ENCODE data around the gene KRI1. TPM values are rescaled to one million over a fixed set of nuclear protein-coding genes. Genes with fewer than 3 reads are reported as not detected.

The KRI1 gene
- total RNA-seq, 1 donor from 2014 or later = 10.4 TPM

DNA sequence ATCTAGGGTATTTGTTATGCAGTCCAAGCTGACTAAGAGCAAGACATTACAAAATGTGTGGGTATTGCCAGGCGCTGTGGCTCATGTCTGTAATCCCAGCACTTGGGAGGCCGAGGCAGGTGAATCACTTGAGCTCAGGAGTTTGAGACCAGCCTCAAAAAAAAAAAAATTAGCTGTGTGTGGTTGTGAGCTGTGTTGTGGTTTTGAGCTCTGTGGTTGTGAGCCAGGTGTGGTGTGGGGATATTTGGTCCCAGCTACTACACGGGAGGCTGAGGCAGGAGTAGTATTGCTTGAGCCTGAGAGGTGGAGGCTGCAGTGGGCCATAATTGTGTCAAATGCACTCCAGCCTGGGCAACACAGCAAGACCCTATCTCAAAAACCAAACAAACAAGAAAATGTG, 57.1 kb downstream of the KRI1 start:
- ATAC-seq (ENCODE audit: poor library complexity) (no peak), DNase-seq (no peak)
- intact Hi-C loops (cut with DNase I) = no loop called here

DNA sequence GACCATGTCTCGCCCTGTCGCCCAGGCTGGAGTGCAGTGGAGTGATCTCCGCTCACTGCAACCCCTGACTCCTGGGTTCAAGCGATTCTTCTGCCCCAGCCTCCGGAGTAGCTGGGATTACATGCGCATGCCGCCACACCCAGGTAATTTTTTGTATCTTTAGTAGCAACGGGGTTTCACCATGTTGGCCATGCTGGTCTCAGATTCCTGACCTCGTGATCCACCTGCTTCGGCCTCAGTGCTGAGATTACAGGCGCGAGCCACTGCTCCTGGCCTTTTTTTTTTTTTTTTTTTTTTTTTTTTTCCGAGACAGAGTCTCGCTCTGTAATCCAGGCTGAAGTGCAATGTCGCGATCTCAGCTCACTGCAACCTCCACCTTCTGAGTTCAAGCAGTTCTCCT, 57.8 kb downstream of the KRI1 start:
- intact Hi-C loops (cut with DNase I) = no loop called here
- DNase-seq = no peak
- ATAC-seq (ENCODE audit: poor library complexity) = no peak

- intact Hi-C loops (cut with DNase I) = no loop called here
- no peak for ATAC-seq (ENCODE audit: poor library complexity)
- peak; percentile 84 for DNase-seq
Measured at GRCh38 chr19:10505583-10506229, 60.1 kb downstream of the KRI1 start.

Small RNAs within 50 kb of the gene (microRNA-seq; reads per million reads assigned to microRNA genes)
- gene MIR1238 = not detected

Other genes with a start within 250 kb of the KRI1 start
- gene FDX2, start 250.0 kb downstream of the KRI1 start, total RNA-seq = 19.8 TPM
- 9.9 TPM for gene RAVER1, start 232.5 kb downstream of the KRI1 start, total RNA-seq
- gene ICAM3, start 226.4 kb downstream of the KRI1 start, total RNA-seq = 31.0 TPM
- 60.3 TPM for gene TYK2, start 185.4 kb downstream of the KRI1 start, total RNA-seq
- gene CDC37, start 162.5 kb downstream of the KRI1 start, total RNA-seq = 146 TPM
- gene PDE4A, start 145.5 kb downstream of the KRI1 start, total RNA-seq = 36.8 TPM
- 78.3 TPM for gene KEAP1, start 62.7 kb downstream of the KRI1 start, total RNA-seq
- 0.13 TPM for gene S1PR5, start 48.6 kb downstream of the KRI1 start, total RNA-seq
- 46.4 TPM for gene ATG4D, start 22.1 kb downstream of the KRI1 start, total RNA-seq
- 6.9 TPM for gene CDKN2D, start 3.0 kb upstream of the KRI1 start, total RNA-seq
- gene AP1M2, start 21.3 kb upstream of the KRI1 start, total RNA-seq = not detected
- 62.3 TPM for gene SLC44A2, start 59.5 kb upstream of the KRI1 start, total RNA-seq
- gene ILF3, start 88.3 kb upstream of the KRI1 start, total RNA-seq = 91.7 TPM
- gene QTRT1, start 135.4 kb upstream of the KRI1 start, total RNA-seq = 24.8 TPM
- 180 TPM for gene DNM2, start 152.1 kb upstream of the KRI1 start, total RNA-seq

Measured in Right ventricle myocardium superior (tissue), 1 donor.